Astrocyte (in vitro differentiated cells and primary cell): ENCODE measurements around the gene DPF3. TPM values are rescaled to one million over a fixed set of nuclear protein-coding genes. Genes with fewer than 3 reads are reported as not detected.
A peak's percentile ranks its signal among the peaks of the same experiment; 100 is the strongest.

Experiments
- DNase-seq: peaks from one replicate; pipeline ENCODE4 v3.0.0-alpha.2; 2010; ENCODE audit warnings: low read depth
- FAIRE-seq: peaks from 2 replicates; lab custom pipeline; 2011; peaks lifted over from hg19 to GRCh38; lab: Jason Lieb, UNC
- H2AFZ ChIP-seq: 2 replicates; pipeline ENCODE4 v1.6.0; 2012; ENCODE audit warnings: low read depth, low read length, inconsistent platforms
- H3K27ac ChIP-seq: 2 replicates; pipeline ENCODE4 v1.5.1; 2011; ENCODE audit warnings: low read depth, low read length, inconsistent platforms
- H3K27me3 ChIP-seq: 2 replicates; pipeline ENCODE4 v1.6.0; 2011; ENCODE audit warnings: low read length, inconsistent platforms; ENCODE audit not compliant: insufficient read depth
- H3K36me3 ChIP-seq: 2 replicates; pipeline ENCODE4 v1.5.1; 2011; ENCODE audit warnings: low read length, inconsistent platforms; ENCODE audit not compliant: insufficient read depth
- H3K4me1 ChIP-seq: 2 replicates; pipeline ENCODE4 v1.5.1; 2011; ENCODE audit warnings: low read length, inconsistent platforms; ENCODE audit not compliant: insufficient read depth
- H3K4me2 ChIP-seq: 2 replicates; pipeline ENCODE4 v1.6.0; 2012; ENCODE audit warnings: low read length, inconsistent platforms
- H3K4me3 ChIP-seq: 2 replicates; pipeline ENCODE4 v1.5.1; 2011; ENCODE audit warnings: low read depth, mild to moderate bottlenecking, low read length, inconsistent platforms; ENCODE audit not compliant: insufficient read depth
- H3K79me2 ChIP-seq: 2 replicates; pipeline ENCODE4 v1.6.0; 2012; ENCODE audit warnings: mild to moderate bottlenecking, low read length, inconsistent platforms; ENCODE audit not compliant: insufficient read depth
- H3K9ac ChIP-seq: 2 replicates; pipeline ENCODE4 v1.6.0; 2012; ENCODE audit warnings: mild to moderate bottlenecking, low read length, inconsistent platforms
- H3K9me3 ChIP-seq: 2 replicates; pipeline ENCODE4 v1.5.1; 2012; ENCODE audit warnings: low read depth, mild to moderate bottlenecking, low read length, inconsistent platforms; ENCODE audit not compliant: insufficient read depth
- H4K20me1 ChIP-seq: 2 replicates; pipeline ENCODE4 v1.6.0; 2012; ENCODE audit warnings: low read length, inconsistent platforms; ENCODE audit not compliant: insufficient read depth
- H3K27ac Mint-ChIP-seq: one replicate; pipeline ENCODE4 v1.8.0; 2021; ENCODE audit warnings: mild to moderate bottlenecking, mixed read lengths; ENCODE audit not compliant: unreplicated experiment
- H3K27me3 Mint-ChIP-seq: one replicate; pipeline ENCODE4 v1.8.0; 2021; ENCODE audit warnings: low read depth, mixed read lengths; ENCODE audit not compliant: unreplicated experiment
- H3K36me3 Mint-ChIP-seq: one replicate; pipeline ENCODE4 v1.8.0; 2021; ENCODE audit warnings: low read depth, mixed read lengths; ENCODE audit not compliant: unreplicated experiment
- H3K4me1 Mint-ChIP-seq: one replicate; pipeline ENCODE4 v1.8.0; 2021; ENCODE audit warnings: low read depth, mixed read lengths; ENCODE audit not compliant: unreplicated experiment
- H3K4me3 Mint-ChIP-seq: one replicate; pipeline ENCODE4 v1.8.0; 2021; ENCODE audit warnings: mild to moderate bottlenecking, moderate library complexity, mixed read lengths; ENCODE audit not compliant: unreplicated experiment
- H3K9me3 Mint-ChIP-seq: one replicate; pipeline ENCODE4 v1.8.0; 2021; ENCODE audit warnings: mild to moderate bottlenecking, mixed read lengths; ENCODE audit not compliant: unreplicated experiment
- CTCF ChIP-seq: IDR thresholded peaks from 2 replicates; pipeline ENCODE4 v1.5.1; 2011; ENCODE audit warnings: low read depth, mild to moderate bottlenecking, inconsistent platforms, low read length, moderate library complexity; ENCODE audit not compliant: insufficient read depth
- EZH2 ChIP-seq: IDR thresholded peaks from 2 replicates; pipeline ENCODE4 v1.6.1; 2012; ENCODE audit warnings: mild to moderate bottlenecking, low read length, inconsistent platforms; ENCODE audit not compliant: insufficient read depth
- total RNA-seq: library from RNA; stranded (reverse); gene quantifications from 2 replicates; pipeline ENCODE4 v1.2.1, GENCODE V29; 2021

Gene DPF3
- total RNA-seq, 1 donor from 2014 or later: 2.4 TPM

- no peak overlapping the region for H3K4me3 ChIP-seq
- no peak overlapping the region for H3K9ac ChIP-seq
- H3K79me2 ChIP-seq: peaks cover 3% of the 10 kb centered on the region
- H3K27ac Mint-ChIP-seq: peak overlapping the region; percentile 11
- H3K9me3 Mint-ChIP-seq: no peaks in the 10 kb centered on the region
- no peaks in the 10 kb centered on the region for H3K9me3 ChIP-seq
- no peak overlapping the region for H3K27ac ChIP-seq
- no peak overlapping the region for H3K4me2 ChIP-seq
- no peak overlapping the region for H3K4me3 Mint-ChIP-seq
- no peaks in the 10 kb centered on the region for H4K20me1 ChIP-seq
- FAIRE-seq: no peak
- H3K27me3 Mint-ChIP-seq: peaks cover 7% of the 10 kb centered on the region
- TF ChIP-seq CTCF (no peak), EZH2 (no peak)
- peaks cover 11% of the 10 kb centered on the region for H3K36me3 Mint-ChIP-seq
- H3K27me3 ChIP-seq: no peaks in the 10 kb centered on the region
- DNase-seq: no peak
- H3K4me1 ChIP-seq: peaks cover 12% of the 10 kb centered on the region
- H3K36me3 ChIP-seq: peaks cover 8% of the 10 kb centered on the region
- no peak overlapping the region for H2AFZ ChIP-seq
- no peaks in the 10 kb centered on the region for H3K4me1 Mint-ChIP-seq
These were observed 161.7 kb downstream of the DPF3 start for GRCh38 chr14:72732022-72732780.

- Mint-ChIP-seq H3K4me3 (no peak overlapping the region), H3K27ac (no peak overlapping the region), H3K36me3 (peaks cover 11% of the 10 kb centered on the region), H3K4me1 (no peaks in the 10 kb centered on the region), H3K27me3 (peaks cover 4% of the 10 kb centered on the region), H3K9me3 (no peaks in the 10 kb centered on the region)
- peaks cover 3% of the 10 kb centered on the region for H3K79me2 ChIP-seq
- H3K4me1 ChIP-seq: peaks cover 5% of the 10 kb centered on the region
- no peaks in the 10 kb centered on the region for H4K20me1 ChIP-seq
- DNase-seq: no peak
- no peak overlapping the region for H3K9ac ChIP-seq
- no peak overlapping the region for H3K27ac ChIP-seq
- no peak overlapping the region for H2AFZ ChIP-seq
- no peak overlapping the region for H3K4me3 ChIP-seq
- no peak for FAIRE-seq
- H3K4me2 ChIP-seq: no peak overlapping the region
- peaks cover 8% of the 10 kb centered on the region for H3K36me3 ChIP-seq
- no peaks in the 10 kb centered on the region for H3K9me3 ChIP-seq
- TF ChIP-seq CTCF: no peak
- no peaks in the 10 kb centered on the region for H3K27me3 ChIP-seq
These were observed 162.5 kb downstream of the DPF3 start for GRCh38 chr14:72731252-72732020.
